H9 (cell line): ENCODE measurements around the gene CCNG1. TPM values are rescaled to one million over a fixed set of nuclear protein-coding genes. Genes with fewer than 3 reads are reported as not detected.

Experiments used
- DNase-seq: peaks from one replicate; pipeline ENCODE4 v3.0.0-alpha.2; 2017
- H2AFZ ChIP-seq: one replicate; pipeline ENCODE4 v1.6.1; 2013; ENCODE audit warnings: mild to moderate bottlenecking, low read length, control low read depth, moderate library complexity
- H2AK5ac ChIP-seq: 2 replicates; pipeline ENCODE4 v1.6.1; 2013; ENCODE audit warnings: low read length, control low read depth, mixed read lengths; ENCODE audit not compliant: insufficient read length
- H2BK120ac ChIP-seq: one replicate; pipeline ENCODE4 v1.6.1; 2013; ENCODE audit warnings: low read depth, mild to moderate bottlenecking, low read length, control low read depth, inconsistent platforms; ENCODE audit not compliant: poor library complexity, severe bottlenecking
- H2BK12ac ChIP-seq: 2 replicates; pipeline ENCODE4 v1.6.1; 2013; ENCODE audit warnings: low read length, control low read depth, mixed read lengths, low read depth; ENCODE audit not compliant: insufficient read length
- H2BK15ac ChIP-seq: 2 replicates; pipeline ENCODE4 v1.6.1; 2013; ENCODE audit warnings: low read depth, low read length, control low read depth
- H2BK20ac ChIP-seq: one replicate; pipeline ENCODE4 v1.6.1; 2013; ENCODE audit warnings: low read depth, mild to moderate bottlenecking, low read length, control low read depth, inconsistent platforms; ENCODE audit not compliant: poor library complexity, severe bottlenecking
- H2BK5ac ChIP-seq: 2 replicates; pipeline ENCODE4 v1.6.1; 2013; ENCODE audit warnings: low read length, control low read depth, mixed read lengths; ENCODE audit not compliant: insufficient read length
- H3K14ac ChIP-seq: 2 replicates; pipeline ENCODE4 v1.6.1; 2013; ENCODE audit warnings: low read length, control low read depth; ENCODE audit not compliant: insufficient read depth
- H3K18ac ChIP-seq: 2 replicates; pipeline ENCODE4 v1.6.1; 2013; ENCODE audit warnings: low read depth, mild to moderate bottlenecking, mixed read lengths, low read length, control low read depth; ENCODE audit not compliant: insufficient read length
- H3K23ac ChIP-seq: 2 replicates; pipeline ENCODE4 v1.6.1; 2013; ENCODE audit warnings: low read length, control low read depth, mixed read lengths, low read depth; ENCODE audit not compliant: insufficient read length
- H3K23me2 ChIP-seq: 2 replicates; pipeline ENCODE4 v1.6.1; 2013; ENCODE audit warnings: low read depth, mild to moderate bottlenecking, mixed read lengths, low read length, control low read depth; ENCODE audit not compliant: insufficient read length, poor library complexity, severe bottlenecking
- H3K27ac ChIP-seq: 2 replicates; pipeline ENCODE4 v1.5.1; 2013; ENCODE audit warnings: low read length, control low read depth, mixed read lengths, low read depth; ENCODE audit not compliant: insufficient read length
- H3K27me3 ChIP-seq: 2 replicates; pipeline ENCODE4 v1.6.1; 2013; ENCODE audit warnings: low read length, control low read depth, inconsistent platforms; ENCODE audit not compliant: insufficient read depth
- H3K4ac ChIP-seq: 2 replicates; pipeline ENCODE4 v1.6.1; 2013; ENCODE audit warnings: low read depth, mild to moderate bottlenecking, control low read depth, inconsistent platforms, low read length, moderate library complexity
- H3K4me1 ChIP-seq: 2 replicates; pipeline ENCODE4 v1.6.1; 2013; ENCODE audit warnings: low read length, control low read depth, inconsistent platforms; ENCODE audit not compliant: insufficient read depth
- H3K4me2 ChIP-seq: 2 replicates; pipeline ENCODE4 v1.6.1; 2013; ENCODE audit warnings: low read length, control low read depth, mixed read lengths; ENCODE audit not compliant: insufficient read length, insufficient read depth
- H3K56ac ChIP-seq: 2 replicates; pipeline ENCODE4 v1.6.1; 2013; ENCODE audit warnings: low read depth, mild to moderate bottlenecking, mixed read lengths, low read length, control low read depth; ENCODE audit not compliant: insufficient read length
- H3K79me1 ChIP-seq: 2 replicates; pipeline ENCODE4 v1.6.1; 2013; ENCODE audit warnings: low read depth, mild to moderate bottlenecking, moderate library complexity, low read length, control low read depth, inconsistent platforms; ENCODE audit not compliant: insufficient read depth, poor library complexity, severe bottlenecking
- H3K79me2 ChIP-seq: 2 replicates; pipeline ENCODE4 v1.6.1; 2013; ENCODE audit warnings: low read length, control low read depth, inconsistent platforms; ENCODE audit not compliant: insufficient read depth
- H3K9ac ChIP-seq: 2 replicates; pipeline ENCODE4 v1.6.1; 2013; ENCODE audit warnings: low read length, control low read depth, mixed read lengths; ENCODE audit not compliant: insufficient read length; ENCODE audit errors: extremely low read depth
- H3K9me3 ChIP-seq: one replicate; pipeline ENCODE4 v1.6.1; 2013; ENCODE audit warnings: low read depth, low read length, inconsistent platforms; ENCODE audit not compliant: control insufficient read depth
- H3T11ph ChIP-seq: one replicate; pipeline ENCODE4 v1.6.1; 2013; ENCODE audit warnings: mild to moderate bottlenecking, low read length, control low read depth, inconsistent platforms
- H4K20me1 ChIP-seq: one replicate; pipeline ENCODE4 v1.6.1; 2013; ENCODE audit not compliant: control insufficient read depth, insufficient read length, insufficient read depth
- H4K5ac ChIP-seq: 2 replicates; pipeline ENCODE4 v1.6.1; 2013; ENCODE audit warnings: low read depth, mild to moderate bottlenecking, mixed read lengths, low read length, control low read depth; ENCODE audit not compliant: insufficient read length
- H4K8ac ChIP-seq: replicated peaks from 2 replicates; pipeline ENCODE4 v1.6.1; 2013; ENCODE audit warnings: low read length, control low read depth, mixed read lengths, low read depth; ENCODE audit not compliant: insufficient read length
- H4K91ac ChIP-seq: 2 replicates; pipeline ENCODE4 v1.6.1; 2013; ENCODE audit warnings: low read depth, mild to moderate bottlenecking, moderate library complexity, mixed read lengths, low read length, control low read depth; ENCODE audit not compliant: insufficient read length
- H3K27ac Mint-ChIP-seq, 3 experiments: 2 replicates in 2 of 3; 3 replicates in 1 of 3; pipeline ENCODE4 v1.8.0; 2020 to 2021; ENCODE audit warnings: mixed read lengths in 3 of 3, mild to moderate bottlenecking in 1 of 3, moderate library complexity in 1 of 3
- H3K27me3 Mint-ChIP-seq: 2 replicates; pipeline ENCODE4 v1.8.0; 2021; ENCODE audit warnings: low read depth, mild to moderate bottlenecking, moderate library complexity, mixed read lengths
- H3K36me3 Mint-ChIP-seq, 3 experiments: 2 replicates in 2 of 3; 3 replicates in 1 of 3; pipeline ENCODE4 v1.8.0; 2020 to 2021; ENCODE audit warnings: low read depth in 3 of 3, mixed read lengths in 3 of 3; ENCODE audit not compliant: insufficient read depth in 1 of 3
- H3K4me1 Mint-ChIP-seq, 2 experiments: 2 replicates each; pipeline ENCODE4 v1.8.0; 2020; ENCODE audit warnings: mixed read lengths in 2 of 2
- H3K4me3 Mint-ChIP-seq, 2 experiments: 2 replicates in 1 of 2; 3 replicates in 1 of 2; pipeline ENCODE4 v1.8.0; 2020 to 2021; ENCODE audit warnings: mild to moderate bottlenecking in 2 of 2, mixed read lengths in 2 of 2, moderate library complexity in 1 of 2
- H3K9me3 Mint-ChIP-seq, 2 experiments: 2 replicates in 1 of 2; 3 replicates in 1 of 2; pipeline ENCODE4 v1.8.0; 2020; ENCODE audit warnings: mild to moderate bottlenecking in 2 of 2, mixed read lengths in 2 of 2, moderate library complexity in 1 of 2
- WGBS: extraction: QIAGEN DNeasy Blood & Tissue Kit; methylation state at CpG from one replicate; pipeline ENCODE4 v1.1.7; 2013; ENCODE audit warnings: missing lambda C conversion rate, low lambda C conversion rate, mixed read lengths; ENCODE audit not compliant: insufficient read length; ENCODE audit errors: extremely low coverage; 5-methylcytosine and 5-hydroxymethylcytosine counted together
- total RNA-seq: library from RNA; stranded (reverse); gene quantifications from 2 replicates; pipeline ENCODE4 v1.2.1, GENCODE V29; 2021
- TF ChIP-seq, protein P1 (sequence below): fragments of 200-600 bp; sonication (generic); conservative IDR thresholded peaks from 3 replicates; pipeline ENCODE4 v1.8.0; 2021; ENCODE audit warnings: antibody characterized with exemption, mild to moderate bottlenecking

CCNG1 gene
- total RNA-seq, 1 experiment from 2014 or later: 521 TPM

DNA sequence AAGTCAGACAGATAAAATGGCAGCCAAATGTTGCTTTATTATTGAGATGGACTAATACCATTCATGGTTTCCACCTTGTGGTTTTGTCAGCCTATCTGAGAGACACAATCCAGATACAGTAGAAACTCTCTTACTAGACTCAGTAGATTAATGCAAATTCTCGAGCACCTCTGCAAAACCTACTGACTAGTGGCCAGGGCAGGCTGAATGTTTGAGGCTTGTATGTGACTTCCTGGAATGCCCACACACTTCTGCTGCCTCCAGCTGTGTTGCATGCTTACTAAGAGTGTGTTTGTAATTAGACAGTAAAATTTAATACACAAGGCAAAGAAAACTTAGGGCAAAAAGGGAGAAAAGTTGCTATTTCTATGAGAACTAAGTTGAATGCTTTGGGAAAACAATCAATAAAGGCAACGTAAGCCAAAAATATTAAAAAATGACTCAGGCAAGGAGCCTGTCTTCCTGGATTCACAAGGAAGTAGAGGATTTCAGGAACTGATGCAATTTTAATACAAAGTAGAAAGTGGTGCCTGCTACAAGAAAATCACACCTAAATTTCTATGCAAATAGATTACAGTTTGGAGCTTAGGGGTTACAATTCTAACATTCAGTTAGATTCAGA, 30.2 kb upstream of the CCNG1 start:
- H3K4ac ChIP-seq: no peak overlapping the region
- no peak overlapping the region for H3K56ac ChIP-seq
- DNase-seq: no peak
- TF ChIP-seq, protein P1, sequence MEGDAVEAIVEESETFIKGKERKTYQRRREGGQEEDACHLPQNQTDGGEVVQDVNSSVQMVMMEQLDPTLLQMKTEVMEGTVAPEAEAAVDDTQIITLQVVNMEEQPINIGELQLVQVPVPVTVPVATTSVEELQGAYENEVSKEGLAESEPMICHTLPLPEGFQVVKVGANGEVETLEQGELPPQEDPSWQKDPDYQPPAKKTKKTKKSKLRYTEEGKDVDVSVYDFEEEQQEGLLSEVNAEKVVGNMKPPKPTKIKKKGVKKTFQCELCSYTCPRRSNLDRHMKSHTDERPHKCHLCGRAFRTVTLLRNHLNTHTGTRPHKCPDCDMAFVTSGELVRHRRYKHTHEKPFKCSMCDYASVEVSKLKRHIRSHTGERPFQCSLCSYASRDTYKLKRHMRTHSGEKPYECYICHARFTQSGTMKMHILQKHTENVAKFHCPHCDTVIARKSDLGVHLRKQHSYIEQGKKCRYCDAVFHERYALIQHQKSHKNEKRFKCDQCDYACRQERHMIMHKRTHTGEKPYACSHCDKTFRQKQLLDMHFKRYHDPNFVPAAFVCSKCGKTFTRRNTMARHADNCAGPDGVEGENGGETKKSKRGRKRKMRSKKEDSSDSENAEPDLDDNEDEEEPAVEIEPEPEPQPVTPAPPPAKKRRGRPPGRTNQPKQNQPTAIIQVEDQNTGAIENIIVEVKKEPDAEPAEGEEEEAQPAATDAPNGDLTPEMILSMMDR: no peak
- H4K20me1 ChIP-seq: no peaks in the 10 kb centered on the region
- no peaks in the 10 kb centered on the region for H3K23me2 ChIP-seq
- H3K9me3 ChIP-seq: no peaks in the 10 kb centered on the region
- H3K4me2 ChIP-seq: no peak overlapping the region
- no CpG with 5 or more reads among the region's 2 CpGs for WGBS
- no peak overlapping the region for H3K23ac ChIP-seq
- H3K27ac ChIP-seq: no peak overlapping the region
- H3K18ac ChIP-seq: no peak overlapping the region
- H3T11ph ChIP-seq: no peak overlapping the region
- H2BK120ac ChIP-seq: no peak overlapping the region
- no peak overlapping the region for H2BK5ac ChIP-seq
- H3K14ac ChIP-seq: no peak overlapping the region
- no peaks in the 10 kb centered on the region for H3K79me2 ChIP-seq
- H4K5ac ChIP-seq: no peak overlapping the region
- no peaks in the 10 kb centered on the region for H3K79me1 ChIP-seq
- no peak overlapping the region for H3K9ac ChIP-seq
- H4K91ac ChIP-seq: no peak overlapping the region
- H2BK15ac ChIP-seq: no peak overlapping the region
- peak overlapping the region in 2 of 3 experiments; percentile 20 to 36; a peak in 1 of 7 replicates for H3K27ac Mint-ChIP-seq
- no peak overlapping the region for H2AK5ac ChIP-seq
- no peaks in the 10 kb centered on the region for H3K9me3 Mint-ChIP-seq
- H3K27me3 ChIP-seq: no peaks in the 10 kb centered on the region
- H2BK20ac ChIP-seq: no peak overlapping the region
- H3K4me3 Mint-ChIP-seq: no peak overlapping the region
- H4K8ac ChIP-seq: no peak overlapping the region
- no peaks in the 10 kb centered on the region for H3K4me1 ChIP-seq
- H3K36me3 Mint-ChIP-seq: no peaks in the 10 kb centered on the region; a peak in 1 of 7 replicates
- H3K4me1 Mint-ChIP-seq: peaks cover 5 to 6% of the 10 kb centered on the region in 2 experiments; a peak in 3 of 4 replicates
- H2AFZ ChIP-seq: no peak overlapping the region
- H3K27me3 Mint-ChIP-seq: no peaks in the 10 kb centered on the region
- H2BK12ac ChIP-seq: no peak overlapping the region
